Activated CD4-positive, alpha-beta T cell treated with anti-CD3 and anti-CD28 coated beads, Interleukin-2, amount 10 ng/mL, durations not matched to agents 7 days and 5 days (primary cell): Measurements from ENCODE around the gene CNOT3. TPM values are rescaled to one million over a fixed set of nuclear protein-coding genes. Genes with fewer than 3 reads are reported as not detected.

Experiments
- CTCF ChIA-PET: fragments of 350-600 bp; sonication (Branson Sonifier 250); formaldehyde crosslinking; loops from one replicate; lab custom pipeline; 2021; ENCODE audit warnings: antibody characterized with exemption; lab: Charles Lee
- POLR2A ChIA-PET: fragments of 350-600 bp; sonication (Branson Sonifier 250); formaldehyde crosslinking; loops from one replicate; lab custom pipeline; 2021; ENCODE audit warnings: antibody characterized with exemption; lab: Charles Lee
- DNase-seq: peaks from one replicate; pipeline ENCODE4 v3.0.0-alpha.2; 2020
- H3K27ac Mint-ChIP-seq: one replicate; pipeline ENCODE4 v1.8.0; 2021; ENCODE audit warnings: mild to moderate bottlenecking, moderate library complexity, mixed read lengths
- H3K27me3 Mint-ChIP-seq: one replicate; pipeline ENCODE4 v1.8.0; 2021; ENCODE audit warnings: mixed read lengths
- H3K36me3 Mint-ChIP-seq: one replicate; pipeline ENCODE4 v1.8.0; 2021; ENCODE audit warnings: low read depth, mixed read lengths
- H3K4me1 Mint-ChIP-seq: one replicate; pipeline ENCODE4 v1.8.0; 2021; ENCODE audit warnings: mixed read lengths
- H3K4me3 Mint-ChIP-seq: one replicate; pipeline ENCODE4 v1.8.0; 2021; ENCODE audit warnings: mild to moderate bottlenecking, moderate library complexity, mixed read lengths
- H3K9me3 Mint-ChIP-seq: one replicate; pipeline ENCODE4 v1.8.0; 2021; ENCODE audit warnings: mixed read lengths
- total RNA-seq, 2 experiments: library from RNA; stranded (reverse); gene quantifications; one replicate each; pipeline ENCODE4 v1.2.3, GENCODE V29; 2021

Gene CNOT3
- total RNA-seq, 2 experiments from 2014 or later, result 63.7 to 64.8 TPM

DNA sequence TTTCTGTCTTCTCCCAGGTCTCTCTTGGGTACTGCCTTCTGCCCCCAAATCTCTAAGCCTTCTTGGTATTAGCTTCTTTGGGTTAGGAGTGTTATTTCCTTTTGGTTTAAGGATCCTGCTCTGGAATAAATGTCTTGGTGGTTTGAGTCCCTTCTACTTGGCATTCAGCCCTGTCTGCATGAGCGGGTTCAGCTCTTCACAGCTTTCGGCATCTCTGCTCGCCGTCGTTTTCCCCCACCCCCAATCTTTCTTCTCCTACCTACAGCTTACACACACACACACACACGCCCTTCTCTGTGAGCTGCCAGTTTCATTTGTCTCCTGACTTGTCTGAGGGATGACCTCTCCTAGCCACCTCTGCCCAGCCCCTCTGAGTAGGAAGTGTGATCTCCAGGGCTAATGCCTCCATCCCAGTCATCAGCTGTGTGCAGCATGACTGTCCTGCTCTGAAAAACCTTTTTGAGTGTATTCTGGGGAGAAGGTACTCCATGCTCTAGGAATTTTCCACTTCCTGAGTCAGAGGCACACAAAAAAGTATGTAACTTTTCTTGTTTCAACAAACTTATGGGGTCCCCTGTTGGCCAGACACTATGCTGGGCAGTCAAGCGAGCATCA lies 4.7 kb downstream of the CNOT3 start:
- peaks cover 41% of the 10 kb centered on the region for H3K36me3 Mint-ChIP-seq
- H3K9me3 Mint-ChIP-seq, result no peaks in the 10 kb centered on the region
- H3K27ac Mint-ChIP-seq, result no peak overlapping the region
- CTCF ChIA-PET, result interaction anchor here (1.1 to 1.3 kb wide), 2 partner anchors 18 to 27 kb away, joined by 3 to 4 read pairs; partner anchors contain the start of genes PRPF31 and TFPT
- no peaks in the 10 kb centered on the region for H3K27me3 Mint-ChIP-seq
- POLR2A ChIA-PET, result interaction anchor here (0.6 kb wide), 1 partner anchor 172 kb away, joined by 3 read pairs; no protein-coding TSS in a partner anchor
- DNase-seq, result no peak
- H3K4me3 Mint-ChIP-seq, result no peak overlapping the region
- peaks cover 26% of the 10 kb centered on the region for H3K4me1 Mint-ChIP-seq

DNA sequence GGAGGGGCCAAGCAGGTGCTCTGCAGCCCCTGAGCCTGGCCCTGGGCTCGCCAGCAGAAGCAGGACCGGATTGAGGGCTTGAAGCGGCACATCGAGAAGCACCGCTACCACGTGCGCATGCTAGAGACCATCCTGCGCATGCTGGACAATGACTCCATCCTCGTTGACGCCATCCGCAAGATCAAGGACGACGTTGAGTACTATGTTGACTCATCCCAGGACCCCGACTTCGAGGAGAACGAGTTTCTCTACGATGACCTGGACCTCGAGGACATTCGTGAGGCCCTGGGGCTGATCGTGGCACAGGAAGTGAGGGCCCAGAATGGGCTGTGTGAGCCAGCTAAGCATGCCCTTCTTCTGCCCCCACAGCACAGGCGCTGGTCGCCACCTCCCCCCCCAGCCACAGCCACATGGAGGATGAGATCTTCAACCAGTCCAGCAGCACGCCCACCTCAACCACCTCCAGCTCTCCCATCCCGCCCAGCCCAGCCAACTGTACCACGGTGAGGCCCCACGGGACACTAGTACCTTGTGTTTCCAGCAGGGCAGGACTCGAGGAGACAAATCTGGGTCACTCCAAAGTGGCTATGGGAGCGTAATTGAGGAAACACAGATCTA lies 8.1 kb downstream of the CNOT3 start:
- no peaks in the 10 kb centered on the region for H3K9me3 Mint-ChIP-seq
- CTCF ChIA-PET, result no interaction called here
- no peak overlapping the region for H3K4me3 Mint-ChIP-seq
- no peak overlapping the region for H3K27ac Mint-ChIP-seq
- H3K27me3 Mint-ChIP-seq, result no peaks in the 10 kb centered on the region
- POLR2A ChIA-PET, result no interaction called here
- no peak for DNase-seq
- peaks cover 49% of the 10 kb centered on the region for H3K36me3 Mint-ChIP-seq
- peaks cover 6% of the 10 kb centered on the region for H3K4me1 Mint-ChIP-seq

DNA sequence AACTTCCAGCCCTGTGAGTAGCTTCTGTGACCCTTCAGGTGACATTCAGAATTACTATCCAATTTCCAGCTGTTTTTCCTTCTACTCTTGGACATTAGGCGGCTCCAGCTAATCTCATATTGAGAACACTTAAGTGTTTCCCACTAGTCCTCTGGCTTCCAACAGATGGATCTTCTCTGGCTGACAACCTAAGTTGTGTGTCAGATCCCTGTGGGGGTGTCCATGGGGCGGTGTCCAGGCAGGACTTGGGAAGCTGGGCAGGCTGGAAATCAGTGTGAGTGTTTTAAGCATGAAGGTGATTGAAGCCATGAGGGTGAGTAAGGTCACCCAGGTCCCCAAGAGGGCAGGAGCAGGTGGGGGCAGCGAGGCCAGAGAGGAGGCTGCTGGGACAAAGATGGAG lies 10.1 kb downstream of the CNOT3 start:
- DNase-seq, result no peak
- ChIA-PET POLR2A (no interaction called here), CTCF (interaction anchor here (0.6 kb wide), 1 partner anchor 1210 kb away, joined by 3 read pairs; no protein-coding TSS in a partner anchor)
- Mint-ChIP-seq H3K9me3 (no peaks in the 10 kb centered on the region), H3K36me3 (peaks cover 61% of the 10 kb centered on the region), H3K27ac (no peak overlapping the region), H3K4me3 (no peak overlapping the region), H3K4me1 (peaks cover 4% of the 10 kb centered on the region), H3K27me3 (no peaks in the 10 kb centered on the region)

DNA sequence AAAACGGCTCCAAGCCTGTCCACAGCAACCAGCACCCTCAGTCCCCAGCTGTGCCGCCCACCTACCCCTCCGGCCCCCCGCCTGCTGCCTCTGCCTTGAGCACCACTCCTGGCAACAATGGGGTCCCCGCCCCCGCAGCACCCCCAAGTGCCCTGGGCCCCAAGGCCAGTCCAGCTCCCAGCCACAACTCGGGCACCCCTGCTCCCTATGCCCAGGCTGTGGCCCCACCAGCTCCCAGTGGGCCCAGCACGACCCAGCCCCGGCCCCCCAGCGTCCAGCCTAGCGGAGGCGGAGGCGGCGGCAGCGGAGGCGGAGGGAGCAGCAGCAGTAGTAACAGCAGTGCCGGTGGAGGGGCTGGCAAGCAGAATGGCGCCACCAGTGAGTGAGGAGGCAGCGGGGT lies 10.6 kb downstream of the CNOT3 start:
- H3K4me3 Mint-ChIP-seq, result no peak overlapping the region
- no peak for DNase-seq
- no peaks in the 10 kb centered on the region for H3K27me3 Mint-ChIP-seq
- no peak overlapping the region for H3K27ac Mint-ChIP-seq
- peaks cover 60% of the 10 kb centered on the region for H3K36me3 Mint-ChIP-seq
- H3K4me1 Mint-ChIP-seq, result peaks cover 4% of the 10 kb centered on the region
- ChIA-PET POLR2A (no interaction called here), CTCF (interaction anchor here (0.6 to 1.1 kb wide), 2 partner anchors 10 to 1210 kb away, joined by 3 read pairs; no protein-coding TSS in a partner anchor)
- no peaks in the 10 kb centered on the region for H3K9me3 Mint-ChIP-seq

DNA sequence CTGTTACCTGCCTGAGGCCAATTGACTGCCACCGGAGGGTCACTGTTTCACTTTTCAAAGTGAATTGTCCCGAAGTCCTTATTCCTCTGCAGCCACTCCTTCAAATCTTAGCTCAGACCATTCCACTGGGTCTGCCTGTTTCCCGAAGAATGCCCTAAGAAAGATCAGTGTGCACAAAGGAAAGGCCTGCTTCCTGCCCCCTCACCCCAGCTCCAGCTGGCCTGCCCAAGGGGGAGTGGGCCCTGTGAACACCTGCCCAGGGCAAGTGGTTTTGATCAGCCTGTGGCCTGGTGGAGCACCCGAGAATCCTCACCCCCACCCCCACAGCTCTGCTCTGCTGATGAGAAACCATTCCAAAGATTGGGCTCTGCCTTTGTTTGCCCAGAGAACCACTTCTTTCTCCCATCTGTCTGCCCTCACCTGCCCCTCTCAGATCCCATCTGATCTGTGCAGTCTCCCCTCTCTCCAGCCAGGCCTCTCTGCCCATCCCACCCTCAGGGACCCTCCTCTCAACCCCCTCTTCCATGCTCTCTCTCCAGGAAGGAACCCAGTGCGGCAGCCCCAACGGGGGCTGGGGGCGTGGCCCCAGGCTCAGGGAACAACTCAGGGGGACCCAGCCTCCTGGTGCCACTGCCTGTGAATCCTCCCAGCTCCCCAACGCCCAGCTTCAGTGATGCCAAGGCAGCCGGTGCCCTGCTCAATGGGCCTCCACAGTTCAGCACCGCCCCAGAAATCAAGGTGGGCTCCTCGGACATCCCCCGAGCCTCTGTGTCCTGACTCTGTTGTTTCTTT lies 11.7 kb downstream of the CNOT3 start:
- no peaks in the 10 kb centered on the region for H3K9me3 Mint-ChIP-seq
- DNase-seq, result no peak
- POLR2A ChIA-PET, result interaction anchor here (0.7 kb wide), 1 partner anchor 12 kb away, joined by 3 read pairs; the partner anchor contains the start of gene CNOT3
- CTCF ChIA-PET, result interaction anchor here (1.1 kb wide), 1 partner anchor 11 kb away, joined by 3 read pairs; no protein-coding TSS in a partner anchor
- H3K36me3 Mint-ChIP-seq, result peaks cover 60% of the 10 kb centered on the region
- peaks cover 13% of the 10 kb centered on the region for H3K4me1 Mint-ChIP-seq
- no peak overlapping the region for H3K27ac Mint-ChIP-seq
- no peaks in the 10 kb centered on the region for H3K27me3 Mint-ChIP-seq
- no peak overlapping the region for H3K4me3 Mint-ChIP-seq

DNA sequence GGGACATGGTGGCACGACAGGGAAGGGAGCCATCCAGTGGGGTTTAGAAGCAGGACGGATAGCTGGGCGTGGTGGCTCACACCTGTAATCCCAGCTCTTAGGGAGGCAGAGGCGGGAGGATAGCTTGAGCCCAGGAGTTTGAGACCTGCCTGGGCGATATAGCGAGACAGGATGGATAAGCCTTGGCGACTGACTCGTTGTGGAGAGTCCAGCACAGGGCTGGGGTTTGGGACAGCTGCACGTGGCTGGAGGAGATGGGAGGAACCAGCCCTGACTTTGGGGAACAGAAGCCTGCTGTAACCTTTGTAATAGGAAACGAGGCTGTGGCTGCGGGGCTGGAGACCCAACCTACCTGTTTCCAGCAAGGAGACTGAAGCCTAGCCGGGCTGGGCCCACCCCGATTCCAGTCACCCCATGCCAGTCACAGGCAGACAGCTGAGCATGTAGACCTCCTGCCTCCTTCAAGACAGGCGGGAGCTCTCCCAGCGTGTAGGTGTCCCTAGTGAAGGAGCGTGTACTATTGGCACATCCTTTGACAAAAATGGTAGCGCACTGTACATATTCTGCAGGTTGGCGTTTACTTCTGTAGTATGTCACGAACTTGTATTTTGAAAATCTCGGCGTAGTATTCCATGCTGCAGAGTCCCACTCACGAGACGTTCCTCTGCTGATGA lies 13.9 kb downstream of the CNOT3 start:
- Mint-ChIP-seq H3K9me3 (no peaks in the 10 kb centered on the region), H3K27me3 (no peaks in the 10 kb centered on the region), H3K36me3 (peaks cover 60% of the 10 kb centered on the region), H3K4me3 (no peak overlapping the region), H3K27ac (no peak overlapping the region), H3K4me1 (peaks cover 24% of the 10 kb centered on the region)
- ChIA-PET POLR2A (no interaction called here), CTCF (no interaction called here)
- DNase-seq, result no peak

DNA sequence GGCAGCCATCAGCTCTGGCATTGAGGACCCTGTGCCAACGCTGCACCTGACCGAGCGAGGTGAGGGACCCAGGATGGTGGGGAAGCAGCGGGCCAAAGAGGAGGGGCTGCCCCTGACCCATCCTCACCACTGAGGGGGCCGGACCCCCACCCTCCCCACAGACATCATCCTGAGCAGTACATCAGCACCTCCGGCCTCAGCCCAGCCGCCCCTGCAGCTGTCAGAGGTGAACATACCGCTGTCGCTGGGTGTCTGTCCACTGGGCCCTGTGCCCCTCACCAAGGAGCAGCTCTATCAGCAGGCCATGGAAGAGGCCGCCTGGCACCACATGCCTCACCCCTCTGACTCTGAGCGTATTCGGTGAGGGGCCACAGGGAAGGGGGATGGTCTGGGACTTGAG lies 14.7 kb downstream of the CNOT3 start:
- Mint-ChIP-seq H3K4me1 (peaks cover 27% of the 10 kb centered on the region), H3K27me3 (no peaks in the 10 kb centered on the region), H3K36me3 (peaks cover 63% of the 10 kb centered on the region), H3K27ac (no peak overlapping the region), H3K4me3 (no peak overlapping the region), H3K9me3 (no peaks in the 10 kb centered on the region)
- POLR2A ChIA-PET, result no interaction called here
- CTCF ChIA-PET, result no interaction called here
- no peak for DNase-seq

DNA sequence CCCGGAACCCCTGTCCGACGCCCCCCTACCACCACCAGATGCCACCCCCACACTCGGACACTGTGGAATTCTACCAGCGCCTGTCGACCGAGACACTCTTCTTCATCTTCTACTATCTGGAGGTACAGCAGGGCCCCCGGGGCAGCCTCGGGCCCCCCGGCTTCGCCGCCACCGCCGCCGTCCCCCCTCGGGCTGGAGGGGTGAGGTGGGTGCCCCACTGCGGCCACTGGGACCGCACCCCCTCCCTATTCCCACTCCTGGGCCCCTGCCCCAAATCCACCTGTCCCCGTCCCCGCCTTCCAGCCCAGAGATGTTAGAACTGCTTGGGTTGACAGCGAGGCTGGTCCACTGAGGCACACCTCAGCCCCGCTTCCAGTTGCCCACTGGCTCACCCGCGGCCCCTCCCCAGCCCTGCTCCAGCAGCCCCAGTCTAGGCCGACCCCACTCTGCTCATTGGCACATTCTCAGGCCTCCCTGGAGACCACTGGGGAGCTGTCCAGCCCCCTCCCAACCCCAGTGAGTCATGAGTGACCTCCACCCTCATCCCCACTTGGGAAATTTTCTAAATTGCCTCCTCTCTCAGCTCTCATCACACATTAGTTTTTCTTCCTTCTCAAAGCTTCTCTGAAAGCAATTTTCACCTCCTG lies 15.4 kb downstream of the CNOT3 start:
- Mint-ChIP-seq H3K36me3 (peaks cover 65% of the 10 kb centered on the region), H3K9me3 (no peaks in the 10 kb centered on the region), H3K4me3 (no peak overlapping the region), H3K4me1 (peaks cover 27% of the 10 kb centered on the region), H3K27ac (peak overlapping the region; percentile 14), H3K27me3 (no peaks in the 10 kb centered on the region)
- ChIA-PET CTCF (no interaction called here), POLR2A (no interaction called here)
- DNase-seq, result no peak

DNA sequence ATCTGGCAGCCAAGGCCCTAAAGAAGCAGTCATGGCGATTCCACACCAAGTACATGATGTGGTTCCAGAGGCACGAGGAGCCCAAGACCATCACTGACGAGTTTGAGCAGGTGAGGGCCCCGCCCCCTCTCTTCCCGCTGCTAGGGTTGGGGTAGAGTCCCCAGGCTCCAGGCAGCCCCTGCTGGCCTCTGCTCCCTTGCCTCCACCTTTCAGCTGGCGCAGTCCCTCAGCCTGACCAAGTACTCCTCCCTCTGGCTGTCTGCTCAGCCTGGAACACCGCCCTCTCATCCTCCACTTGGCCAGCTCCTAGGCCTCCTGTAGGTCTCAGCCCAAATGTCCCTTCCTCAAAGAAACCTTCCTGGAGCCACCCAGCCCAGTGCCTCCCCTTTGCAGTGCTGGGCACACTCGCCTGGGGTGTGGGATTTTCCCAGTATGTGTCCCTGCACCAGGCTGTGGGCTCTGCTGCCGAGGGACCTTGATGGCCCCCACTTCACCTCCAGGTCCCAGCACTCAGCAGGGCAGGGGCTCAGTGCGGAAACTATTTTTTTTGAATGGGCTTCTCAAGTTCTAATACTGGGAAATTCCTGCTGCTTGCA lies 16.3 kb downstream of the CNOT3 start:
- ChIA-PET CTCF (no interaction called here), POLR2A (no interaction called here)
- H3K27ac Mint-ChIP-seq, result peak overlapping the region; percentile 88
- peaks cover 35% of the 10 kb centered on the region for H3K4me1 Mint-ChIP-seq
- DNase-seq, result no peak
- no peak overlapping the region for H3K4me3 Mint-ChIP-seq
- H3K36me3 Mint-ChIP-seq, result peaks cover 68% of the 10 kb centered on the region
- no peaks in the 10 kb centered on the region for H3K27me3 Mint-ChIP-seq
- no peaks in the 10 kb centered on the region for H3K9me3 Mint-ChIP-seq

DNA sequence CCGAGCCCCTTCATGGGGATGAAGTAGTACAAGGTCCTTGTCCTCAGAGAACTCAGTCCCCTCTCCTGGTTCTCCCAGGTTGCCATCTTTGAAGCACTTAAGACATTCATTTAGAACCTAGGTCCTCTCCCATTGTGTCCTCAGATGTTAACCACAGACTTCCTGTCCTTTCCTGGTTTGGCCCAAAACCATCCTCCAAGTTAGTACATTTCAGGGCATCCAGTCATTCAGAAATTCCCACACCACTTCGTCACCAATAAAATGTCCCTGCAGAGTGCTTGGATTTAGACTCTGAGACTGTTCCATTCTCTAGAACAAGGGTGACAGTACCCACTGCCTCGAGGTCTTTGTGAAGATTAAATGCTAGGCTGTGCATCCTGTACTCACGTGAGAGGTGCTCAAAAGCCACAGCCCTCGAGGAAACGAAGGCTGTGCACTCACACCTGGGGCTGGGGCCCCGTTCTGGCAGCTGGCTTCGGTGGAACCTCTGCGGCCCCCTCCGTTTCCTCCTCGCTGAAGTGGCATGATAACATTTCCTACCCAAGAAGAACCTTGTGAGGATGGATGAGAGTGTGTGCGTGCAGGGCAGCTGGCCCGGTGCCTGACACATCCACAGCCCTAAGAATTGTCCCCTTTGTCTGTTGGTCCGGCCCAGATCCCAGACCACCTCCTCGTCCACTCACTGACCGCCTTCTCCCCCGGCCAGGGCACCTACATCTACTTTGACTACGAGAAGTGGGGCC lies 17.2 kb downstream of the CNOT3 start:
- H3K27ac Mint-ChIP-seq, result peak overlapping the region; percentile 88
- DNase-seq, result peak; percentile 73
- peak overlapping the region; percentile 12 for H3K4me3 Mint-ChIP-seq
- H3K27me3 Mint-ChIP-seq, result no peaks in the 10 kb centered on the region
- no peaks in the 10 kb centered on the region for H3K9me3 Mint-ChIP-seq
- CTCF ChIA-PET, result no interaction called here
- H3K4me1 Mint-ChIP-seq, result peaks cover 35% of the 10 kb centered on the region
- POLR2A ChIA-PET, result no interaction called here
- peaks cover 62% of the 10 kb centered on the region for H3K36me3 Mint-ChIP-seq

DNA sequence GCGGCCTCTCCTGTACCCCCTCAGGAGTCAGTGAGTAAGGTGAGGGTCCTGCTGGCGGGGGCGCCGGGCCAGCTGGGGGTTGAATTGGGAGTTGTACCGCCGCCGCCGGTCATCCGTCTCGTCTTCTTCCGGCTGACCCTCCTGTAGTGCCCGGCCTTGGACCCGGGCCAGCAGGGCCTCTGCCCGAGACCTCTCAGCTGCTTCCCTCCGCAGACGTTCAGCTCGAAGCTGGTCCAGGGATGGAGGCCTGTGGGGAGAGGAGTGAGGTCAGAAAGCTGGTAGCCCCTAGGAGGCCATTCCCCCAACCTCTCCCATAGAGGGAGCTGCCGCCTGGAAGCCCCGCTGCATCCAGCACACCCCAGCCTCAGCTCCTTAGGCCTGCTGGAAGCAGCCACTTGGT lies 18.1 kb downstream of the CNOT3 start:
- Mint-ChIP-seq H3K27me3 (no peaks in the 10 kb centered on the region), H3K4me1 (peaks cover 43% of the 10 kb centered on the region), H3K9me3 (no peaks in the 10 kb centered on the region), H3K4me3 (no peak overlapping the region), H3K36me3 (peaks cover 59% of the 10 kb centered on the region), H3K27ac (no peak overlapping the region)
- CTCF ChIA-PET, result interaction anchor here (3.0 kb wide), 1 partner anchor 12 kb away, joined by 12 read pairs; no protein-coding TSS in a partner anchor
- POLR2A ChIA-PET, result no interaction called here
- DNase-seq, result no peak
